HEK293 (cell line): Measurements from ENCODE around the gene PEX26.
A peak's percentile ranks its signal among the peaks of the same experiment; 100 is the strongest.
"Not testable (repeated sequence)": the region's sequence is repeated elsewhere in the genome, so short reads cannot be mapped to it uniquely, and the experiment has no call there.

Experiments used
- CTCF ChIA-PET: fragments of 350-600 bp; formaldehyde crosslinking; extraction: SDS; loops from one replicate; lab custom pipeline; 2021; ENCODE audit warnings: antibody characterized with exemption; lab: Yijun Ruan, JAX
- POLR2A ChIA-PET: fragments of 300-600 bp; formaldehyde crosslinking; extraction: SDS; loops from one replicate; lab custom pipeline; 2020; ENCODE audit warnings: antibody characterized with exemption, inconsistent platforms; lab: Yijun Ruan, JAX
- H3K27ac ChIP-seq: fragments of 200-500 bp; sonication (Bioruptor generic); 2 replicates; pipeline ENCODE4 v1.5.1; 2014; ENCODE audit warnings: low read depth, low read length, control low read depth, inconsistent platforms; ENCODE audit errors: extremely low read depth
- H3K36me3 ChIP-seq, 2 experiments: fragments of 200-500 bp in 1 of 2; sonication (Bioruptor generic) in 1 of 2; 1 replicate in 1 of 2; 2 replicates in 1 of 2; pipeline ENCODE4 v1.5.1; 2014 to 2017; ENCODE audit warnings: inconsistent platforms in 2 of 2, low read length in 2 of 2; ENCODE audit not compliant: control insufficient read depth in 2 of 2, insufficient read depth in 1 of 2
- H3K4me1 ChIP-seq: fragments of 200-500 bp; sonication (Bioruptor generic); 2 replicates; pipeline ENCODE4 v1.5.1; 2014; ENCODE audit warnings: mild to moderate bottlenecking, low read length, inconsistent platforms; ENCODE audit not compliant: control insufficient read depth, insufficient read depth
- H3K4me3 ChIP-seq: 2 replicates; pipeline ENCODE4 v1.5.1; 2011; ENCODE audit warnings: low read depth, mild to moderate bottlenecking, control low read depth, low read length, moderate library complexity
- H3K9me3 ChIP-seq: fragments of 200-500 bp; sonication (Bioruptor generic); 2 replicates; pipeline ENCODE4 v1.5.1; 2014; ENCODE audit warnings: low read depth, low read length, inconsistent platforms; ENCODE audit not compliant: control insufficient read depth, insufficient read depth
- ZBTB49 ChIP-seq: fragments of 450-650 bp; formaldehyde crosslinking; IDR thresholded peaks from 2 replicates; pipeline ENCODE4 v1.5.1; 2016; ENCODE audit warnings: missing biosample characterization, missing genetic modification characterization, low read depth
- ZNF513 ChIP-seq: fragments of 450-650 bp; IDR thresholded peaks from 2 replicates; pipeline ENCODE4 v1.5.1; 2018; ENCODE audit warnings: missing biosample characterization, missing genetic modification characterization
- ZNF585B ChIP-seq: fragments of 450-650 bp; formaldehyde crosslinking; IDR thresholded peaks from 2 replicates; pipeline ENCODE4 v1.5.1; 2016; ENCODE audit warnings: missing biosample characterization, missing genetic modification characterization
- ZNF623 ChIP-seq: fragments of 450-650 bp; formaldehyde crosslinking; IDR thresholded peaks from 2 replicates; pipeline ENCODE4 v1.5.1; 2016; ENCODE audit warnings: missing biosample characterization, missing genetic modification characterization
- ZNF777 ChIP-seq: fragments of 450-650 bp; formaldehyde crosslinking; IDR thresholded peaks from 2 replicates; pipeline ENCODE4 v1.5.1; 2017; ENCODE audit warnings: missing biosample characterization, missing genetic modification characterization, borderline replicate concordance

The PEX26 gene

GRCh38 chr22:18103527-18104269, 25.9 kb downstream of the PEX26 start (continued):
- TF ChIP-seq ZBTB49 (tag by site-specific recombination): no peak
- TF ChIP-seq, all 188 proteins: peak for 0

GRCh38 chr22:18104566-18104965, 26.8 kb downstream of the PEX26 start:
- Histone ChIP-seq H3K27ac (no peak overlapping the region), H3K9me3 (no peaks in the 10 kb centered on the region), H3K36me3 (peaks cover 0 to 20% of the 10 kb centered on the region in 2 experiments; a peak in 2 of 3 replicates), H3K4me3 (no peak overlapping the region), H3K4me1 (no peaks in the 10 kb centered on the region)
- POLR2A ChIA-PET: interaction anchor here (0.6 kb wide), 1 partner anchor 97 kb away, joined by 5 read pairs; no protein-coding TSS in a partner anchor
- TF ChIP-seq ZNF585B (tag by site-specific recombination) (peak; percentile 38; the same call in 1 of the 2 replicates), ZNF623 (no peak)
- CTCF ChIA-PET: interaction anchor here (0.7 kb wide), 1 partner anchor 10 kb away, joined by 3 read pairs; no protein-coding TSS in a partner anchor

GRCh38 chr22:18105981-18106380, 28.2 kb downstream of the PEX26 start:
- POLR2A ChIA-PET: interaction anchor here (0.6 to 1.4 kb wide), 3 partner anchors 14 to 19 kb away, joined by 3 to 9 read pairs (median 3); no protein-coding TSS in a partner anchor
- H3K9me3 ChIP-seq, CTCF ChIA-PET, H3K27ac ChIP-seq, H3K4me3 ChIP-seq, H3K4me1 ChIP-seq: not testable (repeated sequence)
- peaks cover 0 to 14% of the 10 kb centered on the region in 2 experiments; a peak in 1 of 3 replicates for H3K36me3 ChIP-seq

DNA sequence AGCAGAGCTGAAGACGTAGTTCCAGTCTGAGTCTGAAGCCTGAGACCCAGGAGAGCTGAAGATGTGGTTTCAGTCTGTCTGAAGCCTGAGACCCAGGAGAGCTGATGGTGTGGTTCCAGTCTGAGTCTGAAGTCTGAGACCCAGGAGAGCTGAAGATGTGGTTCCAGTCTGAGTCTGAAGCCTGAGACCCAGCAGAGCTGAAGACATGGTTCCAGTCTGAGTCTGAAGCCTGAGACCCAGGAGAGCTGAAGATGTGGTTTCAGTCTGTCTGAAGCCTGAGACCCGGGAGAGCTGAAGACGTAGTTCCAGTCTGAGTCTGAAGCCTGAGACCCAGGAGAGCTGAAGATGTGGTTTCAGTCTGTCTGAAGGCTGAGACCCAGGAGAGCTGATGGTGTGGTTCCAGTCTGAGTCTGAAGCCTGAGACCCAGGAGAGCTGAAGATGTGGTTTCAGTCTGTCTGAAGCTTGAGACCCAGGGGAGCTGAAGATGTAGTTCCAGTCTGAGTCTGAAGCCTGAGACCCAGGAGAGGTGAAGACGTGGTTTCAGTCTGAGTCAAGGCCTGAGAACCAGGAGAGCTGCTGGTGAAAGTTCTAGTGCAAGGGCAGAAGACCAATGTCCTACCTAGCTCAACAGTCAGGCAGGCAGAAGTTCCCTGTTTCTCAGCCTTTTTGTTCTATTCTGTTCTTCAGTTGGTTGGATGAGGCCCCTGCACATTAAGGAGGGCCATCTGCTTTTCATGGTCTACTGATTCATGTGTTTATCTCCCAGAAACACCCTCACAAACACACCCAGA, 29.0 kb downstream of the PEX26 start:
- CTCF ChIA-PET: interaction anchor here (0.8 kb wide), 1 partner anchor 24 kb away, joined by 3 read pairs; no protein-coding TSS in a partner anchor

DNA sequence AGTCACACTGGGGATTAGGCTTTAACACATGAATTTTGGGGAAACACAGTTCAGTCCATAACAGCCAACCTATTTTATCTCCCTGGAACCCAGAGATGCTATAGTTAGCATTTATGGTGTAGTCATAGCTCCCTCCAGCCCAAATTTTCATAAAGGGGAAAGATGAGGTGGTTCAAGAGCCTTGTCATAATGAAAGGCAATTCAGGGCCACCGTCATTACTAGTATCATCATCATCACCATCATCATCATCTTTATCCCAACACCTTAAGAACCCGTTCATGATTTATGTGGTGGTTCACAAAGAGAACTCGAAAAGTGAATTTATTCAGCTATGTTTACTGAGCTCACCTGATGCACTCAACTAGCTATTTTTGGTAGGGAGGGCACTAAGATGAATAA, 30.4 kb downstream of the PEX26 start:
- TF ChIP-seq ZNF777 (tag by site-specific recombination) (no peak), ZNF513 (peak; percentile 77)
- TF ChIP-seq, all 188 proteins: peak for 1
- Histone ChIP-seq H3K9me3 (no peaks in the 10 kb centered on the region), H3K4me1 (no peaks in the 10 kb centered on the region), H3K4me3 (no peak overlapping the region), H3K27ac (no peak overlapping the region), H3K36me3 (peaks cover 0 to 3% of the 10 kb centered on the region in 2 experiments; a peak in 1 of 3 replicates)
- CTCF ChIA-PET: interaction anchor here (0.6 kb wide), 1 partner anchor 107 kb away, joined by 4 read pairs; no protein-coding TSS in a partner anchor
- POLR2A ChIA-PET: interaction anchor here (0.6 kb wide), 1 partner anchor 42 kb away, joined by 3 read pairs; the partner anchor contains the start of gene USP18

More for the DNA sequence above, 29.0 kb downstream of the PEX26 start:
- not testable (repeated sequence) for H3K4me1 ChIP-seq, H3K27ac ChIP-seq, H3K9me3 ChIP-seq, H3K4me3 ChIP-seq, H3K36me3 ChIP-seq
- POLR2A ChIA-PET: interaction anchor here (0.6 to 1.4 kb wide), 2 partner anchors 15 to 17 kb away, joined by 3 read pairs; no protein-coding TSS in a partner anchor
